Activated CD4-positive, CD25-positive, alpha-beta regulatory T cell (primary cell): Measurements from ENCODE around the gene KANSL1.

Experiments
- DNase-seq, 4 experiments: peaks; one replicate each; lab custom pipeline; 2025; lab: John Stamatoyannopoulos, UW

The KANSL1 gene

DNA sequence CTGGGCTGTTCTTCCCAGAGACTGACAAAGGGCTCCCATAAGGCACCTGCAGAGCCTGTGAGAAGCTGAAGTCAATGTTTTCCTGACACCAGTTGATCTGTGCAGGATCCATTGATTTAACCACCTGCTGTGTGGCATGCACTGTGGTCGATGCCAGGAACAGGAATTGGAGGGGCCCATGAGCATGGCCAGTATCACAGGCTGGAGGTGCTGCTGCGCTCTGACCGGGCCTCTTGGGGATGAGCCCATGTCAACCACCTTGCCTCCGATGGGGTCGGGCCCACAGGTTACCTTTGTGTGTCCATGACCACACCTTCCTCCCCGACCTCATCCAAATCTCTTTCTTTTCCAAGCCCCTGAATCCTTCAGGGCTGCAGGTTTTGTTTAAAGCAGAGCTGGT is 212.4 kb downstream of the KANSL1 start:
- no peak for DNase-seq
